ENCODE measurements around the gene FAM162A.

GRCh38 chr3:122394173-122394572 lies 10.2 kb downstream of the FAM162A start:
- TF ChIP-seq POLR2AphosphoS5 (IDR thresholded peaks at IDR 0.05) (no peak), CTCF (IDR thresholded peaks at IDR 0.05) (no peak)
